Measurements from ENCODE around the gene SATB2. TPM values are rescaled to one million over a fixed set of nuclear protein-coding genes. Genes with fewer than 3 reads are reported as not detected.

SATB2 gene
- polyA plus RNA-seq (2013, experiment 1 of 2), result 3.7 TPM
- 3.7 TPM for polyA plus RNA-seq (2013, experiment 2 of 2)

DNA sequence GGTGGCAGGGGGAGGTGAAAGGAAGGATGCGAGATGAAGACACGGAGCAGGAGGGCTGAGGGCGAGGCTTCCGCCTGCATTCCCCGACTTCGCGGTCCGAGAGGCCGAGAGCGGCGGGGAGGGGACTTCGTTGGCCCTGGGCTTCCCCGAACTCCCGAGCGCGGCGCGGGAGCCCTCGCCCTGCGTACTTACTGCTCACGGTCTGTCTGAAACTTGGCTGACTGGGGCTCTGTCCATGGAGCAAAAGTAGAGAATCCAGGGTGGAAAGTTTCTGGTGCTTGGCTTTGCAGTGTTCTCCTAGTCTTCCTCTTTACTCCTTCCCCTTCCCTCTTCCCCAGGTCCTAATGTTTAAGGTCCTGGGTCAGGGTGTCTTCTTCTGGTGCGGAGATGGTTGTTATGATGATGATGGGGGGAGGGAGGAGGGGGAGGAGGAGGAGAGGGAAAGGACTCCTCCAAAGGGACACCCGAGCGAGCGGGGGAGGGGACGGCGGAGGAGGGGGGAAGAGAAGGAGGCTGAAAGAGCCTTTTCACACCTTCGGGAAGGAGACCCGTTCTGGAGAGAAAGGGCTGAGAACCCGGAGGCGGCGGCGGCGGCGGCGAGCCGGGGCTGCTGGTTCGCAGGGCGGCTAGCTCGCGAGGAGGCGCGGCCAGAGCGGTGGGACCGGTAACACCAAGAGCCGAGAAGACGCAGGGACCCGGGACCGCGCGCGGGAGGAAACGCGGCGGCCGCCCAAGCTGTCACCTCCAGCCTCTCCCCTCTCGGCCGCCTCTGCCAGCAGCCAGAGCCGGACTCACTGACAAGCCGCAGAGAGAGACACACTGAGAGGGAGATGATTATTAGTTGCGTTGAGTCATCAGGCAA is at the start of gene SATB2:
SATB2 (minus strand) TSS at position 793 of the 862 bp plus-strand sequence. CDS start 1,902 bp downstream, outside the sequence.
- no CpG with 5 or more reads among the region's 61 CpGs for WGBS, 2 donors (ENCODE audit: extremely low coverage in 2 of 2, insufficient read length in 2 of 2, insufficient replicate concordance in 1 of 2)

DNA sequence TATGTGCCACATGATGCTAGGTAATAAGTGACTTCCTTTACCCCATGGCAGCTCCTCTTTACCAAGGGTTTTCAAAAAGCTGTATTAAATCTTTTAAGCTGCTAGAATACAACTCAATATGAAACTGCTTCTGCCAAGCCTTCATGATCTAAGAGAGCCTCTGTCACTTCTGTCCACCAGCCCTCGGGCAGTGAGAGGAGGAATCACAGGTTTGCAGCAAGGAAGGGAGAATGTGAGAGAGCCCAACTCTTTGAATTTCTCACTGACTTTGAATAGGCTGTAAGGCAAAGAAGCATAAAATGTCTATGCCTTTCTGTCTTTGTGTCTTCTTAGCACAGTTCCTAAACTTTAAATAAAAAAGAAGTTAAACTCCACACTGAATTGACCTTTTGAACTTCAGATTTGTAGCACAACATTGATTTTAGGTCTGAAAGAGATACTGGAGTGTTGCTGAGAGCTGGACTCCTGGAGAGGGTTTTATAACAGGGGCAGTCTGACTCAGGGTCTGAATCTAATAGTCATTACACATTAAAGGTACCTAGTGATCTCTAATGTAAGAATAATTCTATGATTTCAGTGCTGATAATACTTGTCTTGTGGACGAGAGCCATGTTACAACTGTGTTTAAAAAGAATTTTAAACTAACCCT is 48.1 kb upstream of the SATB2 start:
- no peak overlapping the region for H2AK5ac ChIP-seq (ENCODE audit: low read depth, low read length)
- H3K4me3 ChIP-seq (ENCODE audit: low read length in 2 of 2), result no peak overlapping the region
- H2BK120ac ChIP-seq (ENCODE audit: low read depth, low read length), result no peak overlapping the region
- no peak overlapping the region for H2BK5ac ChIP-seq (ENCODE audit: low read length)
- no peaks in the 10 kb centered on the region for H3K9me3 ChIP-seq (replicated peaks in 1 of 2; ENCODE audit: control insufficient read depth in 2 of 2, insufficient read depth in 1 of 2, low read depth in 1 of 2, low read length in 2 of 2)
- H3K4ac ChIP-seq (ENCODE audit: low read length), result no peak overlapping the region
- no peaks in the 10 kb centered on the region for H3K4me1 ChIP-seq (ENCODE audit: control insufficient read depth in 2 of 2, insufficient read depth in 1 of 2, low read depth in 1 of 2, low read length in 2 of 2)
- no peaks in the 10 kb centered on the region for H3K36me3 ChIP-seq (replicated peaks in 1 of 2; ENCODE audit: control insufficient read depth in 2 of 2, insufficient read depth in 2 of 2, low read length in 2 of 2)
- DNase-seq (ENCODE audit: low spot score), result no peak
- H3K14ac ChIP-seq (ENCODE audit: low read length), result no peak overlapping the region
- H3K27ac ChIP-seq (replicated peaks; ENCODE audit: low read length), result no peak overlapping the region
- H3K23ac ChIP-seq (ENCODE audit: low read depth, low read length, poor library complexity), result no peak overlapping the region
- no peaks in the 10 kb centered on the region for H3K79me1 ChIP-seq (ENCODE audit: low read depth, low read length)
- H2AFZ ChIP-seq (ENCODE audit: low read length), result no peak overlapping the region
- H4K91ac ChIP-seq (ENCODE audit: low read depth, low read length, poor library complexity), result no peak overlapping the region
- H3K27me3 ChIP-seq (ENCODE audit: control insufficient read depth in 3 of 3, insufficient read depth in 3 of 3, low read depth in 1 of 3, low read length in 3 of 3), result peaks cover 0 to 2% (median 0%) of the 10 kb centered on the region in 3 experiments
- no peak overlapping the region for H2BK15ac ChIP-seq (ENCODE audit: low read length)
- H3K4me2 ChIP-seq (ENCODE audit: insufficient read depth, low read length, poor library complexity, severe bottlenecking), result no peak overlapping the region
- WGBS, 2 donors (ENCODE audit: extremely low coverage in 2 of 2, insufficient read length in 2 of 2, insufficient replicate concordance in 1 of 2), result no CpG with 5 or more reads among the region's 2 CpGs
- H3K18ac ChIP-seq (ENCODE audit: low read length), result no peak overlapping the region
- H4K8ac ChIP-seq (ENCODE audit: low read depth, low read length), result no peak overlapping the region
- H2BK12ac ChIP-seq (ENCODE audit: low read length), result no peak overlapping the region
- no peak overlapping the region for H3K9ac ChIP-seq (ENCODE audit: low read depth, low read length, poor library complexity)

More for the DNA sequence above, at the start of gene SATB2:
- no peak within 1 kb of the TSS for H3K4ac ChIP-seq (ENCODE audit: low read length)
- peak within 1 kb of the TSS; percentile 97 for H2BK12ac ChIP-seq (ENCODE audit: low read length)
- peak within 1 kb of the TSS; percentile 93 for H3K9ac ChIP-seq (ENCODE audit: low read depth, low read length, poor library complexity)
- peaks cover 14 to 46% (median 16%) of the 10 kb centered on the region in 3 experiments for H3K27me3 ChIP-seq (ENCODE audit: control insufficient read depth in 3 of 3, insufficient read depth in 3 of 3, low read depth in 1 of 3, low read length in 3 of 3)
- H2BK5ac ChIP-seq (ENCODE audit: low read length), result peak within 1 kb of the TSS; percentile 90
- no peaks in the 10 kb centered on the region for H3K79me1 ChIP-seq (ENCODE audit: low read depth, low read length)
- H3K36me3 ChIP-seq (replicated peaks in 1 of 2; ENCODE audit: control insufficient read depth in 2 of 2, insufficient read depth in 2 of 2, low read length in 2 of 2), result no peaks in the 10 kb centered on the region
- H3K4me2 ChIP-seq (ENCODE audit: insufficient read depth, low read length, poor library complexity, severe bottlenecking), result peak within 1 kb of the TSS; percentile 99
- H3K27ac ChIP-seq (replicated peaks; ENCODE audit: low read length), result no peak within 1 kb of the TSS
- no peak within 1 kb of the TSS for H2BK120ac ChIP-seq (ENCODE audit: low read depth, low read length)
- H3K18ac ChIP-seq (ENCODE audit: low read length), result peak within 1 kb of the TSS; percentile 99
- no peak within 1 kb of the TSS for H4K8ac ChIP-seq (ENCODE audit: low read depth, low read length)
- peak within 1 kb of the TSS; percentile 56 for H3K14ac ChIP-seq (ENCODE audit: low read length)
- H3K4me3 ChIP-seq (ENCODE audit: low read length in 2 of 2), result peak within 1 kb of the TSS; percentile 80 to 97
- H3K9me3 ChIP-seq (replicated peaks in 1 of 2; ENCODE audit: control insufficient read depth in 2 of 2, insufficient read depth in 1 of 2, low read depth in 1 of 2, low read length in 2 of 2), result peaks cover 0 to 4% of the 10 kb centered on the region in 2 donors
- peak within 1 kb of the TSS; percentile 67 for H2BK15ac ChIP-seq (ENCODE audit: low read length)
- DNase-seq (ENCODE audit: low spot score), result peak; percentile 31
- H3K4me1 ChIP-seq (ENCODE audit: control insufficient read depth in 2 of 2, insufficient read depth in 1 of 2, low read depth in 1 of 2, low read length in 2 of 2), result peaks cover 6 to 22% of the 10 kb centered on the region in 2 donors
- peak within 1 kb of the TSS; percentile 96 for H2AFZ ChIP-seq (ENCODE audit: low read length)
- no peak within 1 kb of the TSS for H4K91ac ChIP-seq (ENCODE audit: low read depth, low read length, poor library complexity)
- peak within 1 kb of the TSS; percentile 85 for H3K23ac ChIP-seq (ENCODE audit: low read depth, low read length, poor library complexity)
- H2AK5ac ChIP-seq (ENCODE audit: low read depth, low read length), result peak within 1 kb of the TSS; percentile 56

DNA sequence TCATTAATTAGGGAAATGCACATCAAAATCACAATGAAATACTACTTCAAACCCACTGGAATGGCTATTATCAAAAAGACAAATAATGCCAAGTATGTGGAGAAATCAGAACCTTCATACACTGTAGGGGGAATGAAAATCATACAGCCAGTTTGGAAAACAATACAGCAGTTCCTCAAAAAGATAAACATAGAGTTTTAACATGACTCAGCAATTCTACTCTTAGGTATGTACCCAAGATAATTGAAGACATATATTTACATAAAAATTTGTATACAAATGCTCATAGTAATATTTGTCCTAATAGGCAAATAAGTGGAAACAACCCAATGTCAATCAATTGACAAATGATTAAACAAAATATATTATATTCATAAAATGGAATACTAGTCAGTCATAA is 45.4 kb upstream of the SATB2 start:
- Histone ChIP-seq H2BK12ac (ENCODE audit: low read length) (no peak overlapping the region), H3K27me3 (ENCODE audit: control insufficient read depth in 3 of 3, insufficient read depth in 3 of 3, low read depth in 1 of 3, low read length in 3 of 3) (peaks cover 0 to 3% (median 0%) of the 10 kb centered on the region in 3 experiments), H3K4me2 (ENCODE audit: insufficient read depth, low read length, poor library complexity, severe bottlenecking) (no peak overlapping the region), H3K36me3 (replicated peaks in 1 of 2; ENCODE audit: control insufficient read depth in 2 of 2, insufficient read depth in 2 of 2, low read length in 2 of 2) (no peaks in the 10 kb centered on the region), H2AFZ (ENCODE audit: low read length) (no peak overlapping the region), H3K4me3 (ENCODE audit: low read length in 2 of 2) (no peak overlapping the region), H4K8ac (ENCODE audit: low read depth, low read length) (no peak overlapping the region), H3K18ac (ENCODE audit: low read length) (no peak overlapping the region), H3K9me3 (replicated peaks in 1 of 2; ENCODE audit: control insufficient read depth in 2 of 2, insufficient read depth in 1 of 2, low read depth in 1 of 2, low read length in 2 of 2) (no peaks in the 10 kb centered on the region), H2BK15ac (ENCODE audit: low read length) (no peak overlapping the region), H2BK5ac (ENCODE audit: low read length) (no peak overlapping the region), H3K4me1 (ENCODE audit: control insufficient read depth in 2 of 2, insufficient read depth in 1 of 2, low read depth in 1 of 2, low read length in 2 of 2) (no peaks in the 10 kb centered on the region), H2BK120ac (ENCODE audit: low read depth, low read length) (no peak overlapping the region), H4K91ac (ENCODE audit: low read depth, low read length, poor library complexity) (no peak overlapping the region), H3K14ac (ENCODE audit: low read length) (no peak overlapping the region), H3K4ac (ENCODE audit: low read length) (no peak overlapping the region), H3K23ac (ENCODE audit: low read depth, low read length, poor library complexity) (no peak overlapping the region), H3K79me1 (ENCODE audit: low read depth, low read length) (no peaks in the 10 kb centered on the region), H3K9ac (ENCODE audit: low read depth, low read length, poor library complexity) (no peak overlapping the region), H3K27ac (replicated peaks; ENCODE audit: low read length) (no peak overlapping the region), H2AK5ac (ENCODE audit: low read depth, low read length) (no peak overlapping the region)
- no peak for DNase-seq (ENCODE audit: low spot score)

DNA sequence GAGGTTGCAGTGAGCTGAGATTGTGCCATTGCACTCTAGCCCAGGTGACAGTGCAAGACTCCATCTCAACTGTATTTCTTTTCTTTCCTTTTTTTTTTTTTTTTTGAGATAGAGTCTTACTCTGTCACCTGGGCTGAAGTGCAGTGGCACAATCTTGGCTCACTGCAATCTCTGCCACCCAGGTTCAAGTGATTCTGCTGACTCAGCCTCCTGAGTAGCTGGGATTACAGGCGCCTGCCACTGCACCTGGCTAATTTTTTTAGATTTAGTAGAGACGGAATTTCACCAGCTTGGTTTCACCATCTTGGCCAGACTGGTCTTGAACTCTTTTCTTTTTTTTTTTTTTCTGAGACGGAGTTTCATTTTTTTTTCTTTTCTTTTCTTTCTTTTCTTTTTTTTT is 41.3 kb upstream of the SATB2 start:
- no peak overlapping the region for H3K18ac ChIP-seq (ENCODE audit: low read length)
- no peaks in the 10 kb centered on the region for H3K4me1 ChIP-seq (ENCODE audit: control insufficient read depth in 2 of 2, insufficient read depth in 1 of 2, low read depth in 1 of 2, low read length in 2 of 2)
- no peak for DNase-seq (ENCODE audit: low spot score)
- no peaks in the 10 kb centered on the region for H3K79me1 ChIP-seq (ENCODE audit: low read depth, low read length)
- H2BK15ac ChIP-seq (ENCODE audit: low read length), result no peak overlapping the region
- no peak overlapping the region for H3K27ac ChIP-seq (replicated peaks; ENCODE audit: low read length)
- peaks cover 0 to 3% (median 0%) of the 10 kb centered on the region in 3 experiments for H3K27me3 ChIP-seq (ENCODE audit: control insufficient read depth in 3 of 3, insufficient read depth in 3 of 3, low read depth in 1 of 3, low read length in 3 of 3)
- no peak overlapping the region for H4K91ac ChIP-seq (ENCODE audit: low read depth, low read length, poor library complexity)
- H3K9me3 ChIP-seq (replicated peaks in 1 of 2; ENCODE audit: control insufficient read depth in 2 of 2, insufficient read depth in 1 of 2, low read depth in 1 of 2, low read length in 2 of 2), result no peaks in the 10 kb centered on the region
- no peak overlapping the region for H2BK5ac ChIP-seq (ENCODE audit: low read length)
- H4K8ac ChIP-seq (ENCODE audit: low read depth, low read length), result no peak overlapping the region
- H3K4ac ChIP-seq (ENCODE audit: low read length), result no peak overlapping the region
- no peak overlapping the region for H3K4me3 ChIP-seq (ENCODE audit: low read length in 2 of 2)
- H3K23ac ChIP-seq (ENCODE audit: low read depth, low read length, poor library complexity), result no peak overlapping the region
- no peak overlapping the region for H2BK120ac ChIP-seq (ENCODE audit: low read depth, low read length)
- H2BK12ac ChIP-seq (ENCODE audit: low read length), result no peak overlapping the region
- H2AK5ac ChIP-seq (ENCODE audit: low read depth, low read length), result no peak overlapping the region
- no peaks in the 10 kb centered on the region for H3K36me3 ChIP-seq (replicated peaks in 1 of 2; ENCODE audit: control insufficient read depth in 2 of 2, insufficient read depth in 2 of 2, low read length in 2 of 2)
- H3K14ac ChIP-seq (ENCODE audit: low read length), result no peak overlapping the region
- WGBS, 2 donors (ENCODE audit: extremely low coverage in 2 of 2, insufficient read length in 2 of 2, insufficient replicate concordance in 1 of 2), result no CpG with 5 or more reads among the region's 3 CpGs
- H3K9ac ChIP-seq (ENCODE audit: low read depth, low read length, poor library complexity), result no peak overlapping the region
- no peak overlapping the region for H2AFZ ChIP-seq (ENCODE audit: low read length)
- H3K4me2 ChIP-seq (ENCODE audit: insufficient read depth, low read length, poor library complexity, severe bottlenecking), result no peak overlapping the region
